HL-60 (cell line): ENCODE data around the gene PACRG.

Source experiments
- CTCF ChIP-seq: IDR thresholded peaks from one replicate; pipeline ENCODE4 v1.5.1; 2011; ENCODE audit warnings: low read length, control low read depth, inconsistent platforms; ENCODE audit not compliant: insufficient read depth
- POLR2AphosphoS5 ChIP-seq: IDR thresholded peaks from 2 replicates; pipeline ENCODE4 v1.6.1; 2012; ENCODE audit warnings: low read depth
- REST ChIP-seq: IDR thresholded peaks from 2 replicates; pipeline ENCODE4 v1.6.1; 2012; ENCODE audit warnings: low read depth; ENCODE audit not compliant: insufficient replicate concordance

GRCh38 chr6:163147994-163148393 lies 420.2 kb downstream of the PACRG start:
- TF ChIP-seq CTCF (no peak), REST (no peak), POLR2AphosphoS5 (no peak)
